ENCODE measurements around the gene ITPK1.

- TF ChIP-seq CTCF (IDR thresholded peaks at IDR 0.05) (no peak), POLR2A (IDR thresholded peaks at IDR 0.05) (no peak)
Observed at GRCh38 chr14:93155667-93156066, 39.9 kb upstream of the ITPK1 start.

All from stomach (tissue), 4 donors.